Keratinocyte (primary cell): ENCODE results near the gene AK1.

ENCODE experiments used
- CTCF ChIP-seq, 3 experiments: IDR thresholded peaks in 1 of 3; conservative IDR thresholded peaks in 1 of 3; optimal IDR thresholded peaks in 1 of 3; 2 replicates in 2 of 3; 3 replicates in 1 of 3; pipeline versions ENCODE3 to v1.5.1; 2011; ENCODE audit warnings: low read length in 3 of 3, mild to moderate bottlenecking in 3 of 3, moderate library complexity in 2 of 3, control low read depth in 1 of 3, inconsistent platforms in 1 of 3; ENCODE audit not compliant: insufficient read depth in 2 of 3; ENCODE audit errors: extremely low read depth in 1 of 3
- EZH2 ChIP-seq: IDR thresholded peaks from one replicate; pipeline ENCODE4 v1.6.1; 2012; ENCODE audit warnings: inconsistent platforms, mild to moderate bottlenecking, low read length, moderate library complexity

- TF ChIP-seq CTCF (optimal IDR thresholded peaks at IDR 0.05 in 1 of 3, IDR thresholded peaks at IDR 0.05 in 1 of 3, conservative IDR thresholded peaks at IDR 0.05 in 1 of 3; ENCODE audit: extremely low read depth in 1 of 3, insufficient read depth in 2 of 3, low read length in 3 of 3): no peak
- no peak for TF ChIP-seq EZH2
Observed at GRCh38 chr9:127865645-127866464, 11.6 kb downstream of the AK1 start.
